HFFc6 (cell line): Measurements from ENCODE around the gene TMC1. TPM values are rescaled to one million over a fixed set of nuclear protein-coding genes. Genes with fewer than 3 reads are reported as not detected.
"Not testable (repeated sequence)": the region's sequence is repeated elsewhere in the genome, so short reads cannot be mapped to it uniquely, and the experiment has no call there.

Source experiments
- DNase-seq: peaks from one replicate; pipeline ENCODE4 v3.0.0-alpha.2; 2018
- H3K27ac Mint-ChIP-seq: 2 replicates; pipeline ENCODE4 v1.8.0; 2020; ENCODE audit warnings: mild to moderate bottlenecking, mixed read lengths
- H3K27me3 Mint-ChIP-seq: 2 replicates; pipeline ENCODE4 v1.8.0; 2021; ENCODE audit warnings: mild to moderate bottlenecking, moderate library complexity, mixed read lengths; ENCODE audit not compliant: insufficient read depth
- H3K36me3 Mint-ChIP-seq: 2 replicates; pipeline ENCODE4 v1.8.0; 2021; ENCODE audit warnings: low read depth, mixed read lengths
- H3K4me1 Mint-ChIP-seq: 2 replicates; pipeline ENCODE4 v1.8.0; 2020; ENCODE audit warnings: low read depth, mixed read lengths
- H3K4me3 Mint-ChIP-seq: 2 replicates; pipeline ENCODE4 v1.8.0; 2020; ENCODE audit warnings: mild to moderate bottlenecking, moderate library complexity, mixed read lengths
- H3K9me3 Mint-ChIP-seq: 2 replicates; pipeline ENCODE4 v1.8.0; 2020; ENCODE audit warnings: mild to moderate bottlenecking, mixed read lengths
- CTCF ChIP-seq: fragments of 200-600 bp; sonication (generic); IDR thresholded peaks from 2 replicates; pipeline ENCODE4 v1.5.0; 2021; ENCODE audit warnings: antibody characterized with exemption, mild to moderate bottlenecking
- total RNA-seq, 6 experiments: library from RNA; stranded (reverse); fragmentation: NEBNext Ultra II Directional; extraction: Animal tissue kit (Norgen Biotek cat#: 25700); gene quantifications; 2 replicates in 1 of 6; 3 replicates in 5 of 6; pipeline ENCODE4 v1.2.3, GENCODE V29; 2021

Gene TMC1
- total RNA-seq, 6 experiments from 2014 or later, result 0.09 to 1.1 (median 0.65) TPM

GRCh38 chr9:72477930-72478518, 43.4 kb upstream of the TMC1 start:
- no peak for TF ChIP-seq CTCF
- peak overlapping the region; percentile 58 for H3K4me3 Mint-ChIP-seq
- peaks cover 80% of the 10 kb centered on the region for H3K4me1 Mint-ChIP-seq
- H3K9me3 Mint-ChIP-seq, result no peaks in the 10 kb centered on the region
- DNase-seq, result peak; percentile 65
- no peaks in the 10 kb centered on the region; the same call in 1 of the 2 replicates for H3K36me3 Mint-ChIP-seq
- no peaks in the 10 kb centered on the region; the same call in 1 of the 2 replicates for H3K27me3 Mint-ChIP-seq
- peak overlapping the region; percentile 78 for H3K27ac Mint-ChIP-seq

- Mint-ChIP-seq H3K27ac (peak overlapping the region; percentile 66), H3K4me1 (peaks cover 78% of the 10 kb centered on the region), H3K36me3 (no peaks in the 10 kb centered on the region), H3K9me3 (no peaks in the 10 kb centered on the region), H3K4me3 (peak overlapping the region; percentile 37), H3K27me3 (no peaks in the 10 kb centered on the region; the same call in 1 of the 2 replicates)
- TF ChIP-seq CTCF, result no peak
- peak; percentile 16 for DNase-seq
Measured at GRCh38 chr9:72478966-72479365, 42.4 kb upstream of the TMC1 start.

- not testable (repeated sequence) for H3K36me3 Mint-ChIP-seq, H3K4me3 Mint-ChIP-seq, DNase-seq, H3K9me3 Mint-ChIP-seq, H3K27ac Mint-ChIP-seq, H3K27me3 Mint-ChIP-seq
- peaks cover 75% of the 10 kb centered on the region for H3K4me1 Mint-ChIP-seq
Measured at GRCh38 chr9:72480261-72480660, 41.1 kb upstream of the TMC1 start.

GRCh38 chr9:72480921-72481320, 40.5 kb upstream of the TMC1 start:
- Mint-ChIP-seq H3K9me3 (no peaks in the 10 kb centered on the region), H3K36me3 (no peaks in the 10 kb centered on the region), H3K27ac (peak overlapping the region; percentile 19; the same call in 1 of the 2 replicates), H3K4me3 (no peak overlapping the region), H3K27me3 (no peaks in the 10 kb centered on the region; the same call in 1 of the 2 replicates), H3K4me1 (peaks cover 74% of the 10 kb centered on the region)
- peak; percentile 9 for DNase-seq
- TF ChIP-seq CTCF, result no peak

GRCh38 chr9:72485821-72486593, 35.4 kb upstream of the TMC1 start:
- Mint-ChIP-seq H3K4me3 (no peak overlapping the region), H3K27ac (no peak overlapping the region), H3K36me3 (no peaks in the 10 kb centered on the region)

More at GRCh38 chr9:72485821-72486593, 35.4 kb upstream of the TMC1 start:
- no peaks in the 10 kb centered on the region for H3K9me3 Mint-ChIP-seq
- TF ChIP-seq CTCF, result no peak
- H3K4me1 Mint-ChIP-seq, result peaks cover 30% of the 10 kb centered on the region
- DNase-seq, result peak; percentile 18
- H3K27me3 Mint-ChIP-seq, result no peaks in the 10 kb centered on the region; the same call in 1 of the 2 replicates
